Esophagus muscularis mucosa (tissue), 4 donors: ENCODE data around the gene NDUFV3. TPM values are rescaled to one million over a fixed set of nuclear protein-coding genes. Genes with fewer than 3 reads are reported as not detected.
"Not testable (repeated sequence)": the region's sequence is repeated elsewhere in the genome, so short reads cannot be mapped to it uniquely, and the experiment has no call there.

Source experiments
- DNase-seq: peaks from one replicate; pipeline ENCODE4 v3.0.0-alpha.2; 2017; ENCODE audit errors: extremely low spot score
- H3K27ac ChIP-seq, 4 donors: fragments of 200-600 bp; sonication (generic); replicated peaks in 1 of 4; 1 replicate in 3 of 4; 2 replicates in 1 of 4; pipeline ENCODE4 v1.5.1; 2016 to 2019; ENCODE audit warnings: mild to moderate bottlenecking in 1 of 4
- H3K27me3 ChIP-seq, 4 donors: fragments of 200-600 bp; sonication (generic); one replicate each; pipeline versions ENCODE4 v1.5.1 to v1.6.0; 2016 to 2019
- H3K36me3 ChIP-seq, 4 donors: fragments of 200-600 bp; sonication (generic); one replicate each; pipeline ENCODE4 v1.5.1; 2016 to 2019
- H3K4me1 ChIP-seq, 4 donors: fragments of 200-600 bp; sonication (generic); one replicate each; pipeline ENCODE4 v1.5.1; 2016 to 2019
- H3K4me3 ChIP-seq, 4 donors: fragments of 200-600 bp; sonication (generic); 1 replicate in 2 of 4; 2 replicates in 2 of 4; pipeline ENCODE4 v1.5.1; 2016 to 2019; ENCODE audit warnings: mild to moderate bottlenecking in 4 of 4, moderate library complexity in 1 of 4
- H3K9me3 ChIP-seq, 4 donors: fragments of 200-600 bp; sonication (generic); 1 replicate in 3 of 4; 2 replicates in 1 of 4; pipeline ENCODE4 v1.5.1; 2016 to 2019
- CTCF ChIP-seq, 3 experiments: fragments of 200-600 bp in 2 of 3; fragments of 450-650 bp in 1 of 3; sonication (generic) in 2 of 3; IDR thresholded peaks; one replicate each; pipeline ENCODE4 v1.5.1; 2017 to 2019; ENCODE audit warnings: antibody characterized with exemption in 3 of 3, mild to moderate bottlenecking in 2 of 3, moderate library complexity in 1 of 3
- EP300 ChIP-seq: sonication (generic); formaldehyde crosslinking; IDR thresholded peaks from one replicate; pipeline ENCODE4 v1.6.1; 2017; ENCODE audit warnings: antibody characterized with exemption
- POLR2A ChIP-seq: fragments of 450-650 bp; IDR thresholded peaks from one replicate; pipeline ENCODE4 v1.6.1; 2017; ENCODE audit warnings: antibody characterized with exemption, moderate library complexity, mild to moderate bottlenecking, low read depth
- POLR2AphosphoS5 ChIP-seq, 2 donors: sonication (generic); formaldehyde crosslinking; IDR thresholded peaks; one replicate each; pipeline ENCODE4 v1.6.1; 2017; ENCODE audit warnings: antibody characterized with exemption in 2 of 2
- WGBS: methylation state at CpG from one replicate; pipeline ENCODE4 v1.1.5; 2018; 5-methylcytosine and 5-hydroxymethylcytosine counted together
- intact Hi-C: fragments of 100-400 bp; cut with DNase I; formaldehyde crosslinking; loops from one replicate; pipeline ENCODE4 v1.15.1; 2023
- total RNA-seq, 4 donors: library from RNA; depleted of rRNA; stranded (reverse); fragments of >200 nt; gene quantifications; one replicate each; pipeline versions ENCODE4 v1.1.0 to v1.2.1, GENCODE V29; 2016

NDUFV3 gene
- total RNA-seq, 4 donors from 2014 or later = 56.7 to 102 (median 74.1) TPM

- TF ChIP-seq POLR2AphosphoS5 (IDR thresholded peaks at IDR 0.05) (no peak), POLR2A (no peak), CTCF (IDR thresholded peaks at IDR 0.05) (no peak), EP300 (no peak)
- Histone ChIP-seq H3K4me1 (no peaks in the 10 kb centered on the region), H3K27me3 (no peaks in the 10 kb centered on the region), H3K4me3 (no peak overlapping the region), H3K36me3 (no peaks in the 10 kb centered on the region), H3K9me3 (no peaks in the 10 kb centered on the region), H3K27ac (no peak overlapping the region)
- intact Hi-C loops = loop anchor here (10.0 kb wide), 1 partner anchor 45 kb away; the partner anchor contains the start of gene PKNOX1
- no peak for DNase-seq
- 65% methylated on average over 3 of the region's 3 CpGs for WGBS
Measured at GRCh38 chr21:42929969-42930368, 36.9 kb downstream of the NDUFV3 start.

GRCh38 chr21:42931560-42932235 is 38.6 kb downstream of the NDUFV3 start:
- H3K36me3 ChIP-seq = no peaks in the 10 kb centered on the region
- intact Hi-C loops = no loop called here
- no peak overlapping the region for H3K4me3 ChIP-seq
- no peaks in the 10 kb centered on the region for H3K4me1 ChIP-seq
- H3K27ac ChIP-seq = no peak overlapping the region
- WGBS = 84% methylated on average over 13 of the region's 13 CpGs
- no peaks in the 10 kb centered on the region for H3K9me3 ChIP-seq
- no peak for DNase-seq
- no peaks in the 10 kb centered on the region for H3K27me3 ChIP-seq
- TF ChIP-seq POLR2A (no peak), EP300 (no peak), CTCF (IDR thresholded peaks at IDR 0.05) (no peak), POLR2AphosphoS5 (IDR thresholded peaks at IDR 0.05) (no peak)

GRCh38 chr21:42932378-42933136 is 39.4 kb downstream of the NDUFV3 start:
- WGBS = 95% methylated on average over 16 of the region's 16 CpGs
- not testable (repeated sequence) for DNase-seq

GRCh38 chr21:42933137-42933970 is 40.2 kb downstream of the NDUFV3 start:
- H3K4me1 ChIP-seq, DNase-seq, H3K36me3 ChIP-seq, H3K9me3 ChIP-seq, H3K4me3 ChIP-seq, intact Hi-C loops, H3K27ac ChIP-seq, H3K27me3 ChIP-seq: not testable (repeated sequence)
- 72% methylated on average over 9 of the region's 9 CpGs for WGBS

More at GRCh38 chr21:42932378-42933136, 39.4 kb downstream of the NDUFV3 start:
- intact Hi-C loops, H3K27ac ChIP-seq, H3K4me1 ChIP-seq, H3K9me3 ChIP-seq, H3K36me3 ChIP-seq, H3K27me3 ChIP-seq, H3K4me3 ChIP-seq: not testable (repeated sequence)

DNA sequence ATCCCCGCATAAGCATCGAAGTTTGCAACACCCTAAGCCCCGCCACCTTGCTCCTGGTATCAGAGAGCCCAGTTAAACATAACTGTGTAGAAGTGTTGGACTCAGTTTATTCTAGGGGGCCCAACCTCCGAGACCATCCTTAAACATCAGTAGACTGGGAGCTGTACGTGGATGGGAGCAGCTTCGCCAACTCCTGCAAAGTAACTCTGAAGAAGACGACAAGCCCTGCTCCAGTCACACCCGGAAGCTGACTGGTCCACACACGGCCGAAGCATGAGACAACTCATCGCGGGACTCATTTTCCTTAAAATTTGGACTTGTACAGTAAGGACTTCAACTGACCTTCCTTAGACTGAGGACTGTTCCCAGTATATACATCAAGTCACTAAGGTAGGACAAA is 40.9 kb downstream of the NDUFV3 start:
- DNase-seq, H3K36me3 ChIP-seq, H3K9me3 ChIP-seq, H3K4me1 ChIP-seq, H3K27ac ChIP-seq, H3K4me3 ChIP-seq, intact Hi-C loops, H3K27me3 ChIP-seq: not testable (repeated sequence)
- WGBS = 97% methylated on average over 12 of the region's 12 CpGs

GRCh38 chr21:42936360-42936759 is 43.3 kb downstream of the NDUFV3 start:
- peaks cover 0 to 21% (median 13%) of the 10 kb centered on the region in 4 donors for H3K4me1 ChIP-seq
- H3K27ac ChIP-seq, H3K27me3 ChIP-seq, H3K36me3 ChIP-seq, H3K9me3 ChIP-seq, DNase-seq, H3K4me3 ChIP-seq, intact Hi-C loops: not testable (repeated sequence)
- 96% methylated on average over 5 of the region's 5 CpGs for WGBS

DNA sequence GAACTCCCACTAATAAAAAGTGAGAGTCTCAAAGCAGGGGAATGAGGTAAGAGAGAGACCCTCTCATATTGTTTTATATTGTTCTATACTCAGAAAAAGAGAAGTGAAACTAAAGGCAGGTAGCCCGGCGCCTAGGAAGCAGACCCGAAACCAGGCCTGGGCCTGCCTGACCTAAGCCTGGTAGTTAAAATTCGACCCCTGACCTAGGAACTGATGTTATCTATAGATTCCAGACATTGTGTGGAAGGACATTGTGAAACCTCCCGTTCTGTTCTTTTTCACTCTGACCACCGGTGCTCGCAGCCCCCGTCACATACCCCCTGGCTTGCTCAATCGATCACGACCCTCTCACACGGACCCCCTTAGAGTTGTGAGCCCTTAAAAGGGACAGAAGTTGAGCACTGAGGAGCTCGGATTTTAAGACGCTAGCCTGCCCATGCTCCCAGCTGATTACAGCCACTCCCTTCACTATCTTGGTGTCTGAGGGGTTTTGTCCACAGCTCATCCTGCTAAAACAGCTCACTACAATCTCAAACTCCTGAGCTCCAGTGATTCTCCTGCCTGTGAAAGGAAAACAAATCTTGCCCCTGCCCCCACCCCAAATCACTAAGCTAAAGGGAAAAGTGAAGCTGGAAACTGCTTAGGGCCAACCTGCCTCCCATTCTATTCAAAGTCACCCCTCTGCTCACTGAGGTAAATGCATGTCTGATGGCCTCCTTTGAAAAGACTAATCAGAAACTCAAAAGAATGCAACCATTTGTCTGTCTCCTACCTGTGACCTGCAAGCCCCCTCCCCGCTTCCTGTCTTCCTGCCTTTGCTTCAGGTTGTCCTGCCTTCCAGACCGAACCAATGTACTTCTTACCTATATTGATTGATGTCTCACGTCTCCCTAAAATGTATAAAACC is 44.2 kb downstream of the NDUFV3 start:
- WGBS = 79% methylated on average over 16 of the region's 16 CpGs
- intact Hi-C loops, DNase-seq: not testable (repeated sequence)

More for the DNA sequence above, 44.2 kb downstream of the NDUFV3 start:
- H3K4me3 ChIP-seq, H3K9me3 ChIP-seq, H3K27ac ChIP-seq, H3K36me3 ChIP-seq, H3K27me3 ChIP-seq: not testable (repeated sequence)
- peaks cover 0 to 21% (median 13%) of the 10 kb centered on the region in 4 donors for H3K4me1 ChIP-seq
